Measurements from ENCODE around the gene MAP3K19.
"Not testable (repeated sequence)": the region's sequence is repeated elsewhere in the genome, so short reads cannot be mapped to it uniquely, and the experiment has no call there.

MAP3K19 gene

DNA sequence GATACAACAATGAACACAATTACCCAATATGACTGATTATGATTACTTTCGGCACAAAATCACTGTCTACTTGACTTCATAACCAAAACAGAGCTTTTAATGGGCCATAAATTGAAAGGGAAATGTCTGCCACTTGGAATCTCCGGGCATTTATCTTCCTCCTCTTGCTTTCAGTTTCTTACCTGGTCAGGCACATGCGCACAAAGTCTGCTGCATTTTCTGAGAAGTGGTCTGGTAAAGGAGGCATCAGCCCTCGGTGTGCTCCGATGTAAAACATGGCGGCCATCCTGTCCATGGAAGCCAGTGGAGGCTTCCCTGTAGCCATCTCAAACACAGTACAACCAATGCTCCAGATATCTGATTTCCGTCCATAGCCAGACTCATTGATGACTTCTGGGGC is 66.6 kb downstream of the MAP3K19 start:
- no peak for DNase-seq (ENCODE audit: low read depth, low spot score)

DNA sequence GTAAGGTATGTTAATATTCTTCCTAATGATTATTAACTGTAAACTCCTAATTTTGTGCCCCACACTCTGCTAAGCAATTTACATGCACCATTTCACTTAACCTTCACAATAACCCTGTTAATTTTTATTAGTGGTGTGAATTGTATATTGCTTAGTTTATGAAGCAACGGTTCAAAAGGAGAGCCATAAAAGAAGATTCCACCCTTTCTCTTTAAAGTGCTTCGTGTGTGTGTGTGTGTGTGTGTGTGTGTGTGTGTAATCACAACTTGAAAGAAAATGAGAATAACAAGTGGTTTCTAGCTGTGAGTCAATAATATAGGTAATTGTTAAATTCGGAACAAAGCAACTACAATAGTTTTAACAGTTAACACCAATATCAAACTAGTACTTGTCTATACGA is 68.0 kb downstream of the MAP3K19 start:
- DNase-seq (ENCODE audit: low read depth, low spot score): no peak

DNA sequence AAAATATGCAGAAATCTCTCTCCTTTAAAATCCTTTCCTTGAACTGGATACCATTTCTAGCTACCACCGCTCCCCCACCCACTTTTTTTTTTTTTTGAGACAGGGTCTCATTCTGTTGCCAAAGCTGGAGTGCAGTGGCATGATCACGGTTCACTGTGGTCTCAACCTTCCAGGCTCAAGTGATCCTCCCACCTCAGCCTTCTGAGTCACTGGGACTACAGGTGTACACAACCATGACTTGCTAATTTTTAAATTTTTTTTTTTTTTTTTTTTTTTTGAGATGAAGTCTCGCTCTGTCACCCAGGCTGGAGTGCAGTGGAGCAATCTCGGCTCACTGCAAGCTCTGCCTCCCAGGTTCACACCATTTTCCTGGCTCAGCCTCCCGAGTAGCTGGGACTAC is 70.1 kb downstream of the MAP3K19 start:
- DNase-seq (ENCODE audit: low read depth, low spot score): not testable (repeated sequence)

DNA sequence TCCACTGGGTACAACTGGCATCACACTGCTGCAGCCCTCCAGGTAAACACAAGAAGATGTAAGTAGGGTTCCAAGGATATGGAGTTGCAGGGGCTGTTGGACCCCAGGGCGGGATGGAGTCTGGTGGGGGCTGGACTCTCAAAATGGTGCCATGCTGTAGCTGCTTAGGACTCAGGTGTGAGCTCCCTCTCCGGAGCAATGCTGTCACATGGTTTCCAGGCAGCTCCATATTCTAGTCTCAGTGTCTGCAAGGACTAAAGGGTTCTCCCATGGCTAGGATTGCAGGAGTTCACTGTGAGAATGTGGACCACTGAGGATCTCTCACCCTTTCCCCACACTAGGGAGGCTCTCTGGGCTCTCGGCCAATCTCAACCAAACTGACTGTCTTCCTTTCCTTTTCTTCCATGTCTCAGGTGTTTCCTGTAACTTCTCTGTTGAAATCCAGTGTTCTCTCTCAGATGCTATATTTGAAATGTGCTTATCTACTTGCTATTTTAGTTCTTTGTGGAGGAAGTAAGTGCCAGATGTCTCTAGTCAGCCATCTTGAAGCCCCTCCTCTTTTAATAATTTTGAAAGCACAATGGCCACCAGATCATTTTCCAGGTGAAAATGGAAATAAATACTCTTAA is 71.1 kb downstream of the MAP3K19 start:
- DNase-seq (ENCODE audit: low read depth, low spot score): no peak

DNA sequence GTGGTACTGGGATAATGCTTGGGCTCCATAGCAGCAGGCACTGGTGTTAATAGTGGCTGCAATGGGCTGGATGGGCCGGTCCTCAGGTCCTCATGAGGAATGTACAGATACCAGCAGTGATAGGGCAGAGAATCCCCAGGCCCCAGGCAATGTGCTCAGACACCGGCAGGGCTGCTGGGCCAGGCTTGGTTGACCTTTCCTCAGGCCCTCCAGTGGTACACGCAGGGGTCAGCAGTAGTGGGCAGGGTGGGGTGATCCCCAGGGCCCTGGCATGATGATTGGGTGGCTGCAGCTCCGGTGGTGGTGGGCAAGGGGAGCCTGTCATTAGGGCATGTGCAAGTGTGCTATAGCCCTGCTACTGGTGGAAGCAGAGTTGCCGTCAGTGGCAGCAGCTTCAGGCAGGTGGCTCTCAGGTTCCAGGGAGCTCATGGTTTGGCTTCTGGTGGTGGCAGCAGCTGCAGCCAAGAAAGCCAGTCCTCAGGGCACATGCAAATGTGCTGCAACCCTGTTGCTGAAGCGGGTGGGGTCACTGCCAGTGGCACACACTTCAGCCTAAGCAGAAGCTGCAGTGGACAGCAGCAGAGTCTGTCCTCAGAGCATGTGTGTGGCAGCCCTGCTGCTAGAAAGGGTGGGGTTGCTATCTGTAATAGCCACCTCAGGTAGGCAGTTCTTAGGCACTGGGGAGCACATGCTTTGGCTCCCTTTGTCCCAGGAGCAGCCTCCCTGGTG is 71.8 kb downstream of the MAP3K19 start:
- DNase-seq (ENCODE audit: low read depth, low spot score): peak; percentile 28

DNA sequence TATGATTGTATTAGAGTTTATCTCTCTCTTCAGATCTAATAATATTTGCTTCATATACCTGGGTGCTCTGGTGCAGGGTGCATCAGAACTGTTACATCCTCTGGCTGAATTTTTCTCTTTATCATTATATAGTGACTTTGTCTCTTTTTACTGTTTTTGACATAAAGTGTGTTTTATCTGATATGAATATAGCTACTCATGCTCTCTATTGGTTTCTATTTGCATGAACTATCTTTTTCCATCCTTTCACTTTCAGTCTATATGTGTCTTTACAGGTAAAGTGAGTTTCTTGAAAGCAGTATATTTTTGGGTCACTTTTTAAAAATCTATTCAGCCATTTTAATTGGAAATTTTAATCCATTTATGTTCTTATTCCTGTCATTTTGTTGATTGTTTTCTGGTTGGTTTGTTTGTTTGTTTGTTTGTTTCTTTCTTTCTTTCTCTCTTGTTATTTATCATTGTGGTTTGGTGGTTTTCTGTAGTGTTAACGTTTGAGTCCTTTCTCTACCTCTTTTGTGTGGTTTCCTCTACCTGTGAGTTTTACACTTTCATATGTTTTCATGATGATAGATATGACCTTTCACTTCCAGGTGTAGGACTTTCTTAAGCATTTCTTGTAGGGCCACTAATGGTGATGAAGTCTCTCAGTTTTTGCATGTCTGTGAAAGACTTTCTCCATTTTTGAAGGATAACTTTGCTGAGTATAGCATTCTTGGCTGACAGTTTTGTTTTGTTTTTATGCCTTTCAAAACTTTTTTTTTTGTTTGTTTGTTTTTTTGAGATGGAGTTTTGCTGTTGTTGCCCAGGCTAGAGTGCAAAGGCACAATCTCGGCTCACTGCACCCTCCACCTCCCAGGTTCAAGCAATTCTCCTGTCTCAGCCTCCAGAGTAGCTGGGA is 73.8 kb downstream of the MAP3K19 start:
- no peak for DNase-seq (ENCODE audit: low read depth, low spot score)

DNA sequence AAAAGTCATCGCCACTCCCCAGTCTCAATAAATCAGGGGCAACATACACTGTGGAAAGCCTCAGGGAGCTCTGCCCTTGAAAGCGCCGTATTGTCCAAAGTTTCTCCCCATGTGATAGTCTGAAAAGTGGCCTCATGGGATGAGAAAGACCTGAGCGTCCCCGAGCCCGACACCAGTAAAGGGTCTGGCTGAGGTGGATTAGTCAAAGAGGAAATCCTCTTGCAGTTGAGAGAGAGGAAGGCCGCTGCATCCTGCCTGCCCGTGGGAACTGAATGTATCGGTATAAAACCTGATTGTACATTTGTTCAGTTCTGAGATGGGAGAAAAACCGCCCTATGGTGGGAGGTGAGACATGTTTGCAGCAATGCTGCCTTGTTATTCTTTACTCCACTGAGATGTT is 80.1 kb downstream of the MAP3K19 start:
- not testable (repeated sequence) for DNase-seq (ENCODE audit: low read depth, low spot score)

DNA sequence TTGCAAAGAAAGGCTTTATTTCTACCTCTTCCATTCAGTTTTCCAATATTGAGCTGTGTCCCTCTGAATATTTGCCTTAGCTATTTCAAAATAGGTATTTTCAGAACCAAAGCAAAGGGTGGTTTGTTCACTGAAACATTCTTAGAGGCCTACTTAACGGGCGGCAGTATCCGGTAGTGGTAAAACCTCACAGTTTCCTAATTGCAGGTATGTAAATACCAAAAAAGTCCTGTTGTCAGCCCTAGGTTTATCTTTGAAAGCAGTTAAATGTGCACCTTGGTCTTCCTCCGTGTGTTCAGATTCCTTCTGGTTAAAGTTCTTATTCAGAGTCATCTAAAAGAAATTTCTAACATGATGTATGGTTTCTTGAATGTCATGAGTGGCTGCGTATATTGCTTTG is 89.8 kb downstream of the MAP3K19 start:
- DNase-seq (ENCODE audit: low read depth, low spot score): no peak

DNA sequence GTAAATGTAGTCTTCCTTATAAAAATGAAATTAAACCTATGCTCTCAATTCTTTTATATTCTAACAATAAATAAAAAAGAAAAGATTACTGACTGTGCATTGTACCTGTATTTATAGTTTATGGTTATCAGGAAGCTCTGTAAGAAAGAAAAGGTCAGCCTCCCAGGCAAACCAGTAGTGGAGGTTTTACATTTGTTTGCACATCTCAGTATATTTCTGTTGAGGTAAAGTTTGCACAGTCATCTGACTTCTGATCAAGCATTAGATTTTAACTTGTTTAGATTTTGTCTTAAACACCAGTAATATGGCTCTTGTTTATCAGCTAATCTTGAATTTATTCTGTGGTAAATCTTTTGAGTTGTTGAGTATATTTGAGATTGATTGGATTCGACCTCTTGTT is 91.5 kb downstream of the MAP3K19 start:
- no peak for DNase-seq (ENCODE audit: low read depth, low spot score)

DNA sequence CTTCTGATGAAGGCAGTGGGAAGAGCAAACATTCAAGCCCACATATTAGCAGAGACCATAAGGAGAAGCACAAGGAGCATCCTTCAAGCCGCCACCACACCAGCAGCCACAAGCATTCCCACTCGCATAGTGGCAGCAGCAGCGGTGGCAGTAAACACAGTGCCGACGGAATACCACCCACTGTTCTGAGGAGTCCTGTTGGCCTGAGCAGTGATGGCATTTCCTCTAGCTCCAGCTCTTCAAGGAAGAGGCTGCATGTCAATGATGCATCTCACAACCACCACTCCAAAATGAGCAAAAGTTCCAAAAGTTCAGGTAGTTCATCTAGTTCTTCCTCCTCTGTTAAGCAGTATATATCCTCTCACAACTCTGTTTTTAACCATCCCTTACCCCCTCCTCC is 93.2 kb downstream of the MAP3K19 start:
- DNase-seq (ENCODE audit: low read depth, low spot score): no peak

DNA sequence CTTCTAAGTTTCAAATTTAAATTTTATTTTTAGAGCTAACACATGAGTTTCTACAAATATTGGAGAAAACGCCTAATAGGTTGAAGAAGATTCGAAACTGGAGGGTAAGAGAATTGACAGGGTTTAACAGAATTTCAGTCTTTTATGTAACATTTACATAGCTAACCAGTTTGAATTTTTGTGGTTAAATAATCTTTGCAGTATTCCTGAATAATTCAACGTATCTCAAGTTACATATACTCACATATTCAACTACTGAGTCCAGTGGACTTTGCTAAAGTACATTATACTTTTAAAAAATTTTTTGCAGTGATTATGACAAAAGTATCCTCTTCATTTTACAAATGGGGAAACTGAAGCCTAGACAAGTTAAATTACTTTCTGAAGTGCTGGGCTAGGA is 94.6 kb downstream of the MAP3K19 start:
- no peak for DNase-seq (ENCODE audit: low read depth, low spot score)

DNA sequence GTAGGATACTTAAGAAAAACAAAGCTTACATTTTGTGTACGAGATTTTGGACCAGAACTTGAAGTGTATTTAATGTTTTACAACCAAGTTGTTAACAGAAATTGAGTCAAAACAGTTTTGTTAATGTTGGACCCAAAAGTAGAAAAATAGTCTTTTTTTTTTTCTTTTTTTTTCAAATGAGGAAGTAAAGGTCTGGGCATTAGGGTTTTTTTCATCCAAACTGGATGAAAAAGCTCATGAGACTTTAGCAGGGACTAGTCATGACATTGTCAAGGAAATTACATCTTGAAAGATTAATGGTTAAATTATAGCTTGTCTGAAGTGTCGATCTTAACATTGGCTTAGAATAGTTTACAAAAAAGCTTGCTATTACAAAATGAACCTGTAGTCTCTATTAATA is 96.4 kb downstream of the MAP3K19 start:
- DNase-seq (ENCODE audit: low read depth, low spot score): no peak

DNA sequence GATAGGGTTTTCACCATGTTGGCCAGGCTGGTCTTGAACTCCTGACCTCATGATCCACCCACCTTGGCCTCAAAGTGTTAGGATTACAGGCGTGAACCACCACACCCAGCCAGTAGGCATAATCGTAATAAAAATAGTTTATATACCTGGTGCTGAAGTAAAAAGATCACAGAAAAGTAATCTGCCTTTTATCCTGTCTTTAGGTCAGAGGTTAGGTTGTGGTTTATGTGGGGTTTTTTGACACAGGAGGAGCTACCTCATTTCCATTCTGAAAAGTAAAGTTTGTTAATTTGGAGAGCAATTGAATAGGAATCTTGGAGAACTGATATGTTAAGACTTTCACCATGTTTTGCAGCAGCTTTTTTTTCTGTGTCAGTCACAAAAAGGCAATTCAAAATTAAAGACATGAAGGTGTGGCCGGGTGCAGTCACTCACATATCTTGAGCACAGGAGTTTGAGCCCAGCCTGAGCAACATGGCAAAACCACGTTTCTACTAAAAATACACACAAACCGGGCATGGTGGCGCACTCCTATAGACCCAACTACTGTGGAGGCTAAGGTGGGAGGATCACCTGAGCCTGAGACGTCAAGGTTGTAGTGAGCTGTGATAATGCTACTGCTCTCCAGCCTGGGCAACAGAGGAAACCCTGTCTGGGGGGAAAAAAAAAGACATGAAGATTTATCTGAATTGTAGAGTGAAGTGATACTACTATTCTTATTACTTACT is 97.1 kb downstream of the MAP3K19 start:
- DNase-seq (ENCODE audit: low read depth, low spot score): no peak

DNA sequence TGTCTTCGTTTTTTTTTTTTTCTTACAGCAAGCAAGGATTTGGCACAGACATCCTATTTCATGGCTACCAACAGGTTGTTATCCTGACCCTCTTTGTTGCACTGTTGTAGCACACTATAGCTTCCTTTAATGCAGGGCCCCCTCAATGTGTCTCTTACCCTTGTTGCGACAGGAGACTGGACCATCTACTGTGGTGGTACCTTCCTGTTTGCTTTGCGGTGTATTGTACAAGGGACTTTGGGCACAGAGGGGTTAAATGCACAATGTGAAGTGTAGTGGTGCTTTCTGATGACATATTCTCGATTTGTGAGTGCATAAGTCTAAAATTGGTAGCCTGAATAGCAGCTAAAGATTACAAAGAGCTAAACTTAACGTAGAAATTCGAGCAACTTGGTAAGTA is 101.2 kb downstream of the MAP3K19 start:
- DNase-seq (ENCODE audit: low read depth, low spot score): no peak

DNA sequence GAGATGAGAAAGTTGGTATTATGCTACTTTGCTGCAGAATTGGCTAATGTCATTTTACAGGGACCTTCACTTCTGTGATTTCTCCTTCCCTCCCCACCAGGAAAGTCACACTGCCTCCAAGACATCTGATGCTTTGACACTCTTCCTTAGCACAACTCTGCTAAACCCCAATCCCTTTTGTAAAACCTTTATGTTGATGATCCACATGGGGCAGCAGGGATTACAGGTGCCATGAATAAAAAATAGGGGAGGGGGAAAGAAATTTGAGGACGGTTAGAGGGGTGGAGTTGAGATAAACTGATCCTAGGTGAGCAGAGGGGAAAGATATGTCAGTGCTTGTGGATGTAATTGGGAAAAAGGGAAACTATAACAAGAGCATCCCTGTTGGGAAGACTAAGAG is 102.3 kb downstream of the MAP3K19 start:
- no peak for DNase-seq (ENCODE audit: low read depth, low spot score)

DNA sequence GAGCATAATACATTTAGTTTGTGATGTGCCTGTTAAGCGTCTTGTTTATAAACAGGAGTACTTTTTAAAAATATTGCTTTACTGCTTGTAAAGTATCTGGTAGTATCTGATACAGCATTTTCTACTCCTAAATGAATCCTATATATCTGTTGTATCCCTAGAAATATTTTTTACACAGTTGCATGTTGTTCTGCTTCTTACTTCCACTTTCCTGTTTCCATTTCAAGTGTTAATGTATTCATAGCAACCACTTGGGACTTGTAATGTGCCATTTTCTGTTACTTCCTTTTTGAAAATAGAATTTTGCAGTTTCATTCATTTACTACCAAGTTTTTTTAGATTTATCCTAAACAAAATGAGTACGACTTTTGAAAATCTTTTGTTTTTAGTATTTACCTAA is 103.7 kb downstream of the MAP3K19 start:
- DNase-seq (ENCODE audit: low read depth, low spot score): no peak

DNA sequence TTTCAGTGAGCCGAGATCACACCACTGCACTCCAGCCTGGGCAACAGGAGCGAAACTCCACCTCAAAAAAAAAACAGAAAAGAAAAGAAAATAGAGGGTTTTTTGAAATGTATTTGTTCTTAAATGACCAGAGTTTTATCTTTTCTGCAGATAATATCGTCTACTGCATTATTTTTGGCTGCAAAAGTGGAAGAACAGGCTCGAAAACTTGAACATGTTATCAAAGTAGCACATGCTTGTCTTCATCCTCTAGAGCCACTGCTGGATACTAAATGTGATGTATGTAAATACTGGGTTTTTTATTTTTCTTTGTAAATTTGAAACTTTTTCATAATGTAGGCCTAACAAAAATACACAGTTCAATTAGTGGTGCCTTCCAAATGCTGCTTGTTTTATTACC is 110.6 kb downstream of the MAP3K19 start:
- DNase-seq (ENCODE audit: low read depth, low spot score): no peak

DNA sequence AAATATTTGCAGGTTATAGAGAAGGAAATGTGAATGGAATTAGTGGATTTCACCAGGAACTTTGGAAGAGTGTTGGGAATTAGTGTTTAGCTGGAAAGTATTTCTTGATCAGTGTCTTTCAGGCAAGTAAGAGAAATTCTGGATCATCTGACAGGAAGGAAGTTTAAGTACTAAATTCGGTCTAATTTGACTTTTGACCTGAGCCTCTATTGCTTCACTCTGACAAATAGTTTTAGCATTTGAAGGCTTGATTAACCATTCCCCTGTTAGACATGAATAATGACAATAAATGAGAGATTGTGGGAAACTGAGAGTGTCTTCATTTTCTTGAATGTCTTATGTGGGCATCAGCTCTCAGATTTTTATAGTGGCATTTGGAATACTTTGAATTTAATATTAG is 112.6 kb downstream of the MAP3K19 start:
- no peak for DNase-seq (ENCODE audit: low read depth, low spot score)

DNA sequence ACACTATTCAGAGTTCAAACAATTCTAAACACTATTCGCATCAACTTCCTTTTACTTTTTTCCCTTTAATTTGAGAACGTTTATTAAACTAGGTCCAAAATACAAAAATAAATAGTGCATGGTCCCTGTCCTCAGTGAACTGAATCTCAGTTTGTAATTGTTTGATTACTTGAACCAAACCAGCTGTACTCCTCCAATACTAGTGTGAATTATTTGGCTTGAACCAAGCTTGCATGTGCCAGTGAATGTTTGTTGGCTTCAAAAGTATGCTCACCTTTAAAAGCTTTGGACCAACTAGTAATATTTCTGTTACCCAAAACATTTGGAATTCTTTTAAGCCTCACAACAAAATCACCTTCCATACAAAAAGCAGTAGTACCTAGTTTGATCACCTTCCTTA is 113.1 kb downstream of the MAP3K19 start:
- no peak for DNase-seq (ENCODE audit: low read depth, low spot score)

DNA sequence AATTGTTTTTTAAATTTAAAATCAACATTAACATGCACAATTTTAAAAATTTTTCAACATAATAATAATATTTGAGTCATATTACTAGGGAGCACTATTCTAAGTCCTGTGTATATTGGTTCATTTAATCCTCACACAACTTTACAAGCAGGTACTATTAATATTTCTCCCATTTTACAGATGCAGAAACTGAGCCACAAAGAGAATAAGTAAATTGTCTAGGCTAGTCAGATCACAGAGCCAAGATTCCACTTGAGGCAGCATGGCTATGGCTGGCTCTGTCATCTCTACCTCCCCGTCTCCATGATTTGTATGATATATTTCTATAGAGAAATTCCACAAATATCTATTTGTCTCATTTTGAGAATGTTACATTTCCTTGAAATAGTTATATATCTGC is 113.5 kb downstream of the MAP3K19 start:
- DNase-seq (ENCODE audit: low read depth, low spot score): no peak

DNA sequence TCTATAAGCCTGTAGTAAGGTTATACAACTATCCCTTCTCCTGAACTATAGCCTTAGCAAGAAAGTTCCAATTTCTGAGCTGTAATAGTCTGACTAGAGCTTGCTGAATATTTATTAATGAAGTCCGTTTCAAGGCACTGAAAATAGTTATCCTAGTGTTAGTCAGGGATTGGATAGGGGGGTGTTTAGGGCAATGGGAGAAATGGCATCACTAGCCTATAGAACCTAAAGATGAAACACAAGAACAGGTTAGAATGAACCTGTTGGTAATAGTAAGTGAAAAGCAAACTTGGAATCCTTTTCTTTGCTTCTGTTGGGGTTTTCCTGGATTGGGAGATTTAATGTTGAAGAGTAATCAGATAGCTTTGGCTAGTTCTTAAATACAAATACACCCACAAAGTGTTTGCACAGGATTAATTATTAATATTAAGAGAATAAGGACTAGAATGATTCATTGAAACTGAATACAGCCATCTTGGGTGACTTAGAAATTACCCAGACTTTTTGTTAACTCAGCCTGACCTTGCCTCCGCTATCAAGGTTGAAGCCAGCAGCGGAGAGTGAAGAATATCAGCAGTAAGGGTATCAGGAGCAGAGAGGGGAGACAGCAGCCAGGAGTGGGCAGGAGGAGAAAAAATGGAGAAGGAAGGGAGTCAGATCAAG is 114.3 kb downstream of the MAP3K19 start:
- DNase-seq (ENCODE audit: low read depth, low spot score): no peak

All from ELF-1 (cell line).